ENCODE results near the gene TTC7B.

Gene TTC7B

DNA sequence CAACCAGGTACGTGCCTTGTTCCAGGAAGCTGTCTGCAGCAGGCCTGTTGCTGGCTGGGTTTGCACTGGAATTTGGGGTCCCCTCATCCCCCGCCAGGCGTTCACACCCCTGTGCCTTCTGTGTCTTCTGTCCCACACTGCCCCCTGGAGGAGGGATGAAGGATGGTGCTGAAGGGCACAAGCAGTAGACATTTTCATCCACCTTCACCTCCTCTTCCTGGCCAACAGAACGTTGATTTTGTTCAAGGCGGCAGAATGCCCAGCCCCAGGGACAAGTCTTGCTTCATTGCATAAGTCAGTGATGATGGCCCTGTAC is 297.3 kb downstream of the TTC7B start:
- DNase-seq: no peak

DNA sequence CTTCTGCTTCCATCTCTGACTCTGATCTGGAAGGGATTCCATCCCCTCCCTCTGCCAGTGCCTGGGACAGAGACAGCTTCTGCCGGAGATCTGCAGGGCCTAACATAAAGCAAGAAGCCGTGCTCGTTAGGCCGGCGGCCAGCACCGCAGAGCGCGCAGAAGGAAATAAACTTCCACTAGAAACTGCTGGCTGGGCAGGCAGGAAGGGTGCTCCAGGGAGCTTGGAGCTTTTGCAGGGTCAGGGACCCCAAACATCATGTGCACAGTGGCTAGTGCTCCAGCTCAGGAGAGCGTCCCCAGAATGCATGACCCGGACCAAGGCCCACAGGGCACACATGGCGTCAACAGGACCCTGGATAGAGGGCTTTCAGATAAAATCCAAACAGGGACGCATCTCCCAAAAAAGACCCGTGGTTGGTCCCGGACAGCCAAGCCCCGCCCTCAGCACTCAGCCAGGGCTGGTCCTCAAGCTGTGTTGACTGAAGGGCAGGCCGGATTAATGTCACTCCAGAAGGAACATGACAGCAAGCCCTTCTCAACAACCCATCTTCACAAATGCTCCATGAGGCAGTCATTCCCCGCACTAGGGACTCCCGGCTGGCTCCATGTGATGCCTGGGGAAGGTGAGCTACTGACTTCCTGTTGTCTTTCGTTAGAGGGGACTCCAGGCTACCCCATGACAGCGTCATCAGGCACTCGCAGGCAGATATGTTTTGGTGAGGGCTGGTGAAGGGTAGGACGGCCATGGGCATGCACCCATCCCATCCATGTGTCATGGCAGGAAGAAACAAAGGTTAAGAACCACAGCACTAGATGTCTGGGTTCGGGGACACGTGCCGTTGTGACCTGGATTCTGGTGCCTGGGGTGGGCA is 297.9 kb downstream of the TTC7B start:
- no peak for DNase-seq

DNA sequence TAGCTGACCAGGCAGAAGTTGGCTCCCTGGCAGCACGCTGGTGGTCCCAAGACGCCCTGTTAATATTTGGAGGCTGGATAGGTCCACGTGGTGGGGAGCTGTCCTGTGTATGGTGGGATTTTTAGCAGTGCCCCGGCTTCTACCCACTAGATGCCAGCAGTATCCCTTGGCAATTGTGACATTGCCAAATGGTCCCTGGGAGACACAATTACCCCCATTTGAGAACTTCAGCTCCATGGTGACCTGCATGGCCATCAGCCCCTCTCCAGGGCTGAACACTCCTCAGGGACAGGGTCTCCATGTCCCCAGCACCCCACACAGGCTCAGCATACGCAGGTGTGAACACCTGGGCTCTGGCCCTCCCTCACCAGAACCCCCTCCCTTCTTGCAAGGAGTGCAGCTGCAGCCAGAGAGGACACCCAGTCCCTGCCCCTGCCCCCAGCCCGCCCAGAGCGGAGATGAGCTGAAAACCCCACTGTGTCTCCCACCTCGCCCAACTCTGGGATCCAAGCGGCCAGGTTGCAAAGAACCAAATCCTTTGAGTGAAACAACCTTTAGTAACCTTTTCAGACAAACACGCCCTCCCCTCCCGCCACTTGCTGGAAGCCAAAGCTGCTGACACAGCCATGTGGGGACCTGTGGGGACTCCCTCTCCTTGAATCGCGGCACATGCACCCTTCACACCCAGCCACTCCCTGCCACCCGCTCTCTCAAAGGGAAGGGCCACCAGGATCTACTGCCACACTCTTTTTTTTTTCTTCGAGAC is 299.0 kb downstream of the TTC7B start:
- no peak for DNase-seq

DNA sequence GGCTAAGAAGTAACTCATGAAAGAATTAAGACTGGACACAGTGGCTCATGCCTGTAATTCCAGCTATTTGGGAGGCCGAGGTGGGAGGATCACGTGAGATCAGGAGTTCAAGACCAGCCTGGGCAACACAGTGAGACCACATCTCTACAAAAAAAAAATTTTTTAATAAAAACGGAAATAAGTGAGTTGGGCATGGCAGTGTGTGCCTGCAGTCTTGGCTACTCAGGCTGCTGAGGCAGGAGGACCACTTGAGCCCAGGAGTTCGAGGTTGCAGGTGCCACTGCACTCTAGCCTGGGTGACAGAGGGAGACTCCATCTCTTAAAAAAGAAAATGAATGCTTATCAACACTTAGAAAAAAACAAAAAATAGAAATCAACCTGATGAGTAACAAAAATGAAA is 301.7 kb downstream of the TTC7B start:
- no peak for DNase-seq

DNA sequence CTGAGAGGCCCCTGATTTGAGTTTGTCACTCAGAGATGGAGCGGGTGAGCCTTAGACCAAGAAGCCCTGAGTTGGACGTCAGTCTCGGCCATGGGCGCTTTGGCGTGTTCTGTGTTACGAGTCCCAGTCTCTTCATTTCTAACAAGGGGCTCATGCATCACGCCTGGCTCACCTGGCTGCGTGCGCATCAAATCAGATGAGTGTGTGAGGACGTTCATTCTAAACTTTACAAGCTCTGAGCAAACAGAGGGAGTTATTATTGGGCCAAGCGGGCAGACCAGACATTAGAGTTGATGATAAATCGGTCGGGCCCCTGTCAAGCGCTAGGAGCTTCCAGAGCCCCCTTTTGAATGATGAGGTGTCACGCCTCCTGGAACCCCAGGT is 302.2 kb downstream of the TTC7B start:
- DNase-seq: no peak

GRCh38 chr14:90513161-90514014 is 302.8 kb downstream of the TTC7B start:
- DNase-seq: peak; percentile 93

DNA sequence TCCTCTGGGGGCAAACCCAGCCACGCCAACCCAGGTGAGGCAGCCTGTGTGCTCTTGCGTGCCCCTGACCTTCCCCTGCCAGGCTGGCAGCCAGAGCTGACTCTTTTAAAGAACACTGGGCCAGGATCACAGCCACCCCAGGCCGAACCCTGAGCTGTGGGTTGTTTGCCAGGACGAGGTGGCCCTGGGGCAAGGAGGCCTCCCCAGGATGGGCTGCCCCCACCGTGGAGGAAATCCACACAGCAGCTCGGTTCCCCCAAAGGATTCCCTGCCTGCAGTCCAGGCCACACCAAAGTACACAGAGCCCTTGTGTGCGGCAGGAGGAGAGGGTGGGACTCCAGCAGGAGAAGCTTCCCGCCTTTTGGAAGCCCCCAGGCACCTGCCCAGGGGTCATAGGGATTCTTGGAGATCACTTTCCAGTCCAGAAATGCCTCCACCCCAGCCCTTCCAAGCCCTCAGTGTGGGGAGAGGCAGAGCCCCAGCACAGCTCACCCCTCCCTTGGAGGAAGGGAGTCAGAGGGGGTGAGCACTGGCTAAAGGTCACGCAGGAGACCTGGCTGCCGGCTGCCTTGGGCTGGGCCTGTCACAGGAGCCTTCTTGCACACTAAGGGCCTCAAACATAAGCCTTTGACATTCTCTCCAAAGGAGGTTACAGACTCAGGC is 303.8 kb downstream of the TTC7B start:
- DNase-seq: no peak

DNA sequence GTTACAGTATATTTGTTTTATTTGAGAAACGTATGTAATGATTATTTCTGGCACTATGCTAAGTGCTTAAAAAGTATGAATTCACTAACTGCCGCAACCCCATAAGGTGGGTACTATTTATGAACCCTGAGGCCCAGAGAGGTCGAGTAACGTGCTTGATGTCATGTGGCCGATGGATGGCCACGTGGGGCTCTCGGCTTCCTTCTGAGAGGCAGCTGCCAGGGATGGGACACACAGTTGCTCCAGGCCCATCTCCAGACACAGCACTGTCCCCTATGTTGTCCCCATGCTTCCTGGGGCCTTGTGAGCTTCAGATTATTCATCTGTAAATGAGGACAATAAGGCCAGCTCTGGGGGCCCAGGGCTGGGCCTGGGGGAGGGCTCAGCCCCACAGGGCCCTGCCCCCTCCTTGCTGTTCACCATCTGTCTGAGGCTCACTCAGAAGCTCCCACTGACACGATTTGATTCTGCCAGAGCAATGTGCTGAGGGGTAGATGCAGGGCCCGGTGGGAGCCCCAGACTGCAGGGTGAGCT is 304.4 kb downstream of the TTC7B start:
- DNase-seq: no peak

GRCh38 chr14:90511252-90511651 is 305.0 kb downstream of the TTC7B start:
- DNase-seq: no peak

- DNase-seq: peak; percentile 59
Measured at GRCh38 chr14:90510159-90510558, 306.1 kb downstream of the TTC7B start.

DNA sequence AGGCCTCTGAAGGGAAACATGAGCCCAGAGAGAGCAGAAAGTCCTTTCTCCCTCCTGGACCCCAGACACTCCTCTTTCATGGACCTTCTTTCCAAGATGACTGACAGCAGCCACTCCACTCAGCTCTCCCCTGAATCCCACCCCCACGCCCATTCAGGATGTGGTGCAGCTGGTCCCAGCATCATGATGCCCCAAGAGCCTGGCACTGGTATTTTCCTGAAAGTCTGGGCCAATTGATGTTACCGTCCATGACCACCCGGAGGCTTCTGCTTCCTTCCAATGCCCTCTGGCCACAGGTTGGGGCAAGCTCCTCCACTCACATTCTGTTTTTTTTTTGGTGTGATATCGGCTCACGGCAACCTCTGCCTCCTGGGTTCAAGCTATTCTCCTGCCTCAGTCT is 306.8 kb downstream of the TTC7B start:
- no peak for DNase-seq

GRCh38 chr14:90508536-90509254 is 307.5 kb downstream of the TTC7B start:
- DNase-seq: no peak

- DNase-seq: no peak
Measured at GRCh38 chr14:90508036-90508435, 308.2 kb downstream of the TTC7B start.

DNA sequence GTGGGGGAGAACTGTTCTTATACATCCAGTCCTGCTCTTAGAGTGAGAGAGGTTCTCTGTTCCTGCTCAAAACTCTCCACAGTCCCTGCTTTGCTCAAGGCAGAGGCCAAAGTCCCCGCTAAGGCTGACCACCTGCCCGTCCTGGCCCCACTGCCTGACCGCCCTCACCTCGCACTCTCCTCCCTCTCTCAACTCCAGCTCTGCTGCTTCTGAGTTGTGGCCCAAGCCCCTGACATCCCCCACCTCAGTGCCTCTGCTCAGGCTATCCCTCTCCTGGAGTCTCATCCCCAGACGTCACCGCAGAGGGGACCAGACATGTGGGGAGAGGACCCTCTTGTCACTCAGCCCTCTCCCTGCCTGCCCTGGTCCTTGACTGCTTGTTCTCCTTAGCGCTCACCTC is 308.8 kb downstream of the TTC7B start:
- no peak for DNase-seq

GRCh38 chr14:90506748-90507147 is 309.5 kb downstream of the TTC7B start:
- no peak for DNase-seq

- DNase-seq: no peak
Measured at GRCh38 chr14:90505531-90505930, 310.7 kb downstream of the TTC7B start.

- DNase-seq: no peak
Measured at GRCh38 chr14:90504643-90505042, 311.6 kb downstream of the TTC7B start.

DNA sequence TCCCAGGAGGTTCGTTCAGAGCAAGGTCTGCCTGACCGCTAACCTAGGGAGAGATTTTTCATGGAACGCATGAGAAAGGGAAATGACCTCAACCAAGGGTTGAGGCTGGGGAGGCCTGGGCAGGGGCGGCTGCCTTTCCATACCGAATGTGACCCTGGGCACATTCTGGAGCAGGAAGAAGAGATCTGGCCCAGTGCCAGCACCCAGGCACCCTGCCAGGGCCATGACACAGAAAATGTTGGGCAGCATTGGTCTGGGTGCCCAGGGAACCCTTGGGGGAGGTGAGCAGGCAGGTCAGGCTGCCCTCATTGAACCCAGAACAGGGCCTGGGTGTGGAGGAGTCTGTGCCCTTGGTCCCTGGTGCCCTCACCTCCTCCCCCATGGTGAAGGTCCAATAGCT is 312.6 kb downstream of the TTC7B start:
- DNase-seq: no peak

DNA sequence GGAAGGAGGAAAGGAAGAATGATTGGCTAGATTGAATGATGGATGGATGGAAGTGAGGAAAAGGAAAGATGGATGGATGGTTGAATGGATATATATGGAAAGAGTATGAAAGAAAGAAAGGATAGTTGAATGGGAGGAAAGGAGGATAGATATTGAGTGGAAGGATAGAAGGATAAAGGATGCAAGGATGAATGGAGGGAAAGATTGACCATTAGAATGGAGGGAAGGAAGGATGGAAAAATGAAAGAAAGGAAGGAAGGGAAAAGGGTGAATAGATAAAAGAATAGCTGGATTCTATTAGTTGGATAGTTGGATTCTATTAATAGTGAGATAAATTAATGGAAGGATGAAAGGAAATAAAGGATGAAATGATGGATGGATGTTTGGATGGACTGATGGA is 313.5 kb downstream of the TTC7B start:
- no peak for DNase-seq

GRCh38 chr14:90500665-90501370 is 315.4 kb downstream of the TTC7B start:
- DNase-seq: no peak

- DNase-seq: no peak
Measured at GRCh38 chr14:90499908-90500664, 316.1 kb downstream of the TTC7B start.

All from NCI-H1436 (cell line).